Measurements from ENCODE around the gene GPC6. TPM values are rescaled to one million over a fixed set of nuclear protein-coding genes. Genes with fewer than 3 reads are reported as not detected.

Gene GPC6
- polyA plus RNA-seq, 1 donor from 2014 or later: 9.0 TPM

- Histone ChIP-seq H3K4me2 (ENCODE audit: low read length) (no peak overlapping the region), H3F3A (ENCODE audit: insufficient read depth, low read length, poor library complexity, severe bottlenecking) (no peaks in the 10 kb centered on the region), H3K36me3 (ENCODE audit: insufficient read depth, low read length) (no peaks in the 10 kb centered on the region), H3K9me2 (ENCODE audit: insufficient read depth, low read length) (no peaks in the 10 kb centered on the region), H4K20me1 (ENCODE audit: insufficient read depth) (no peaks in the 10 kb centered on the region), H2AFZ (ENCODE audit: low read depth, low read length) (no peak overlapping the region), H3K9me3 (ENCODE audit: low read length) (no peaks in the 10 kb centered on the region), H3K4me3 (ENCODE audit: low read length) (no peak overlapping the region), H3K27ac (ENCODE audit: low read length) (no peak overlapping the region), H3K79me2 (replicated peaks; ENCODE audit: insufficient read depth, low read length) (no peaks in the 10 kb centered on the region), H3K27me3 (ENCODE audit: insufficient read depth, low read depth, low read length) (no peaks in the 10 kb centered on the region), H3K9ac (ENCODE audit: low read length) (no peak overlapping the region)
- TF ChIP-seq MXI1 (conservative IDR thresholded peaks at IDR 0.05; ENCODE audit: poor library complexity, severe bottlenecking): no peak
- TF ChIP-seq, protein P1, sequence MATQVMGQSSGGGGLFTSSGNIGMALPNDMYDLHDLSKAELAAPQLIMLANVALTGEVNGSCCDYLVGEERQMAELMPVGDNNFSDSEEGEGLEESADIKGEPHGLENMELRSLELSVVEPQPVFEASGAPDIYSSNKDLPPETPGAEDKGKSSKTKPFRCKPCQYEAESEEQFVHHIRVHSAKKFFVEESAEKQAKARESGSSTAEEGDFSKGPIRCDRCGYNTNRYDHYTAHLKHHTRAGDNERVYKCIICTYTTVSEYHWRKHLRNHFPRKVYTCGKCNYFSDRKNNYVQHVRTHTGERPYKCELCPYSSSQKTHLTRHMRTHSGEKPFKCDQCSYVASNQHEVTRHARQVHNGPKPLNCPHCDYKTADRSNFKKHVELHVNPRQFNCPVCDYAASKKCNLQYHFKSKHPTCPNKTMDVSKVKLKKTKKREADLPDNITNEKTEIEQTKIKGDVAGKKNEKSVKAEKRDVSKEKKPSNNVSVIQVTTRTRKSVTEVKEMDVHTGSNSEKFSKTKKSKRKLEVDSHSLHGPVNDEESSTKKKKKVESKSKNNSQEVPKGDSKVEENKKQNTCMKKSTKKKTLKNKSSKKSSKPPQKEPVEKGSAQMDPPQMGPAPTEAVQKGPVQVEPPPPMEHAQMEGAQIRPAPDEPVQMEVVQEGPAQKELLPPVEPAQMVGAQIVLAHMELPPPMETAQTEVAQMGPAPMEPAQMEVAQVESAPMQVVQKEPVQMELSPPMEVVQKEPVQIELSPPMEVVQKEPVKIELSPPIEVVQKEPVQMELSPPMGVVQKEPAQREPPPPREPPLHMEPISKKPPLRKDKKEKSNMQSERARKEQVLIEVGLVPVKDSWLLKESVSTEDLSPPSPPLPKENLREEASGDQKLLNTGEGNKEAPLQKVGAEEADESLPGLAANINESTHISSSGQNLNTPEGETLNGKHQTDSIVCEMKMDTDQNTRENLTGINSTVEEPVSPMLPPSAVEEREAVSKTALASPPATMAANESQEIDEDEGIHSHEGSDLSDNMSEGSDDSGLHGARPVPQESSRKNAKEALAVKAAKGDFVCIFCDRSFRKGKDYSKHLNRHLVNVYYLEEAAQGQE (IDR thresholded peaks at IDR 0.05; ENCODE audit: borderline replicate concordance): no peak
- no peak for TF ChIP-seq SMC3 (conservative IDR thresholded peaks at IDR 0.05; ENCODE audit: poor library complexity)
- no peak for TF ChIP-seq POLR2AphosphoS5 (IDR thresholded peaks at IDR 0.05)
- TF ChIP-seq EZH2 (IDR thresholded peaks at IDR 0.05; ENCODE audit: borderline replicate concordance, insufficient read depth, low read length, poor library complexity, severe bottlenecking): no peak
- no peak for TF ChIP-seq RAD21 (conservative IDR thresholded peaks at IDR 0.05)
- no peak for TF ChIP-seq EP300 (conservative IDR thresholded peaks at IDR 0.05; ENCODE audit: poor library complexity, severe bottlenecking)
Observed at GRCh38 chr13:93774506-93774905, 547.9 kb downstream of the GPC6 start.

DNA sequence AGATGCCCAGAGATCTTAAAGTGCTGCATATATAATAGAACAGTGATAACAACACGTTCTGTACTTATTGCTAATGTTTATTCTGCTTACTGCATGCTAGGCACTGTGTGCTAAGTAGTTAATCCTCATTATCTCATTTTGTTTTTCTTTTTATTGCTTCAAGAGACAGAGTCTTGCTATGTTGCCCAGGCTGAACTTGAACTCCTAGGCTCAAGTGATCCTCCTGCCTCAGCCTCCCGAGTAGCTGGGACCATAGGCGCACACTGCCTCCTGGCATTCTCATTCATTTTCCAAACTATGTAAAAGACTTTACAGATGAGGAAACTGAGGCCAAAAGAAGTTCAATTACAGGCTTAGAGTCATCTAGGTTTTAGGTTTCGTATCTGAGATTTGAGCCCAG lies 548.4 kb downstream of the GPC6 start:
- TF ChIP-seq MXI1 (conservative IDR thresholded peaks at IDR 0.05; ENCODE audit: poor library complexity, severe bottlenecking): no peak
- no peak for TF ChIP-seq EZH2 (IDR thresholded peaks at IDR 0.05; ENCODE audit: borderline replicate concordance, insufficient read depth, low read length, poor library complexity, severe bottlenecking)
- TF ChIP-seq RAD21 (conservative IDR thresholded peaks at IDR 0.05): no peak
- no peak for TF ChIP-seq POLR2AphosphoS5 (IDR thresholded peaks at IDR 0.05)
- TF ChIP-seq, protein P1 (IDR thresholded peaks at IDR 0.05; ENCODE audit: borderline replicate concordance): no peak
- TF ChIP-seq TAF1 (IDR thresholded peaks at IDR 0.05; ENCODE audit: low read depth): no peak
- TF ChIP-seq EP300 (conservative IDR thresholded peaks at IDR 0.05; ENCODE audit: poor library complexity, severe bottlenecking): no peak
- Histone ChIP-seq H3K9me3 (ENCODE audit: low read length) (no peaks in the 10 kb centered on the region), H3F3A (ENCODE audit: insufficient read depth, low read length, poor library complexity, severe bottlenecking) (no peaks in the 10 kb centered on the region), H3K4me3 (ENCODE audit: low read length) (no peak overlapping the region), H3K9me2 (ENCODE audit: insufficient read depth, low read length) (no peaks in the 10 kb centered on the region), H3K27ac (ENCODE audit: low read length) (no peak overlapping the region), H3K79me2 (replicated peaks; ENCODE audit: insufficient read depth, low read length) (no peaks in the 10 kb centered on the region), H3K4me2 (ENCODE audit: low read length) (no peak overlapping the region), H3K36me3 (ENCODE audit: insufficient read depth, low read length) (no peaks in the 10 kb centered on the region), H3K9ac (ENCODE audit: low read length) (no peak overlapping the region), H3K27me3 (ENCODE audit: insufficient read depth, low read depth, low read length) (no peaks in the 10 kb centered on the region), H2AFZ (ENCODE audit: low read depth, low read length) (no peak overlapping the region), H4K20me1 (ENCODE audit: insufficient read depth) (no peaks in the 10 kb centered on the region)

All from neural cell (in vitro differentiated cells).